Tibial nerve (tissue), 4 donors: ENCODE data around the gene ADGRL1. TPM values are rescaled to one million over a fixed set of nuclear protein-coding genes. Genes with fewer than 3 reads are reported as not detected.

Experiments used
- DNase-seq, 2 donors: peaks; one replicate each; pipeline ENCODE4 v3.0.0-alpha.2; 2019; ENCODE audit warnings: low spot score in 2 of 2
- H3K27ac ChIP-seq, 4 donors: fragments of 200-600 bp; sonication (generic) in 3 of 4; one replicate each; pipeline ENCODE4 v1.5.1; 2017 to 2019; ENCODE audit warnings: mild to moderate bottlenecking in 1 of 4
- H3K27me3 ChIP-seq, 2 donors: fragments of 200-600 bp; sonication (generic) in 1 of 2; one replicate each; pipeline versions ENCODE4 v1.5.1 to v1.6.0; 2017 to 2019
- H3K36me3 ChIP-seq, 3 donors: fragments of 200-600 bp; sonication (generic); one replicate each; pipeline ENCODE4 v1.5.1; 2018 to 2019
- H3K4me1 ChIP-seq, 4 donors: fragments of 200-600 bp; sonication (generic) in 3 of 4; one replicate each; pipeline ENCODE4 v1.5.1; 2017 to 2019
- H3K4me3 ChIP-seq, 4 donors: fragments of 200-600 bp; sonication (generic) in 3 of 4; one replicate each; pipeline ENCODE4 v1.5.1; 2017 to 2019; ENCODE audit warnings: mild to moderate bottlenecking in 1 of 4, moderate library complexity in 1 of 4
- H3K9me3 ChIP-seq, 4 donors: fragments of 200-600 bp; sonication (generic) in 3 of 4; one replicate each; pipeline ENCODE4 v1.5.1; 2017 to 2019
- EP300 ChIP-seq, 2 donors: sonication (generic); formaldehyde crosslinking; IDR thresholded peaks; one replicate each; pipeline ENCODE4 v1.6.1; 2017; ENCODE audit warnings: antibody characterized with exemption in 2 of 2, mild to moderate bottlenecking in 1 of 2
- POLR2A ChIP-seq, 2 donors: fragments of 450-650 bp; IDR thresholded peaks; one replicate each; pipeline ENCODE4 v1.6.1; 2017; ENCODE audit warnings: antibody characterized with exemption in 2 of 2, mild to moderate bottlenecking in 2 of 2, moderate library complexity in 2 of 2
- WGBS, 2 donors: methylation state at CpG; one replicate each; pipeline ENCODE4 v1.1.5; 2018; 5-methylcytosine and 5-hydroxymethylcytosine counted together
- total RNA-seq, 4 donors: library from RNA; depleted of rRNA; stranded (reverse); fragments of >200 nt; gene quantifications; one replicate each; pipeline ENCODE4 v1.1.0, GENCODE V29; 2016
- TF ChIP-seq, protein P1 (sequence below), 5 experiments: fragments of 200-600 bp in 3 of 5; fragments of 450-650 bp in 2 of 5; sonication (generic) in 3 of 5; IDR thresholded peaks; one replicate each; pipeline ENCODE4 v1.5.1; 2016 to 2019; ENCODE audit warnings: antibody characterized with exemption in 5 of 5, mild to moderate bottlenecking in 3 of 5, moderate library complexity in 2 of 5

ADGRL1 gene
- total RNA-seq, 4 donors from 2014 or later: 8.0 to 17.5 (median 11.2) TPM

DNA sequence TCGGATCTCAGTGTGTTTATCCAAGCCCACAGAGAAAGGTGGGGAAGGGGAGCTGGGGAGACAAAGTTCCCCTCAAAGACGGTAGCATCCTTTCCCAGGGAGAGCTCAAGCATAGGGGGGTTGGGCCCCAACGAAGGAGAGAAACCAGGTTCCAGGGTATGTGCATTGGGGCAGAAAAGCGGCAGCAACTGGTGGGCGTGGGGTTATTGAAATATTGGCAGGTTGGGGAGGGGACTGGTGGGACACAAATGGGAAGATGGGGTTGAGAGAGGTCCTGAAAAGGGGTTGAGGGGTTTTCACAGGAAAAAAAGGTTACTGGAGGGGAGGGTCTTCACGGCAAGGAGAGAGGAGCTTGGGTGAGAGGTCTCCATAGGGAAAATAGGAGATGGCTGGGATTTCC is 70.6 kb downstream of the ADGRL1 start:
- H3K27me3 ChIP-seq: no peaks in the 10 kb centered on the region
- H3K36me3 ChIP-seq: peaks cover 0 to 4% (median 0%) of the 10 kb centered on the region in 3 donors
- no peak for DNase-seq
- 40 to 48% methylated on average over 6 of the region's 6 CpGs for WGBS, 2 donors
- H3K9me3 ChIP-seq: no peaks in the 10 kb centered on the region
- TF ChIP-seq POLR2A (IDR thresholded peaks at IDR 0.05) (no peak), EP300 (IDR thresholded peaks at IDR 0.05) (no peak)
- TF ChIP-seq, protein P1, sequence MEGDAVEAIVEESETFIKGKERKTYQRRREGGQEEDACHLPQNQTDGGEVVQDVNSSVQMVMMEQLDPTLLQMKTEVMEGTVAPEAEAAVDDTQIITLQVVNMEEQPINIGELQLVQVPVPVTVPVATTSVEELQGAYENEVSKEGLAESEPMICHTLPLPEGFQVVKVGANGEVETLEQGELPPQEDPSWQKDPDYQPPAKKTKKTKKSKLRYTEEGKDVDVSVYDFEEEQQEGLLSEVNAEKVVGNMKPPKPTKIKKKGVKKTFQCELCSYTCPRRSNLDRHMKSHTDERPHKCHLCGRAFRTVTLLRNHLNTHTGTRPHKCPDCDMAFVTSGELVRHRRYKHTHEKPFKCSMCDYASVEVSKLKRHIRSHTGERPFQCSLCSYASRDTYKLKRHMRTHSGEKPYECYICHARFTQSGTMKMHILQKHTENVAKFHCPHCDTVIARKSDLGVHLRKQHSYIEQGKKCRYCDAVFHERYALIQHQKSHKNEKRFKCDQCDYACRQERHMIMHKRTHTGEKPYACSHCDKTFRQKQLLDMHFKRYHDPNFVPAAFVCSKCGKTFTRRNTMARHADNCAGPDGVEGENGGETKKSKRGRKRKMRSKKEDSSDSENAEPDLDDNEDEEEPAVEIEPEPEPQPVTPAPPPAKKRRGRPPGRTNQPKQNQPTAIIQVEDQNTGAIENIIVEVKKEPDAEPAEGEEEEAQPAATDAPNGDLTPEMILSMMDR (IDR thresholded peaks at IDR 0.05): no peak
- no peak overlapping the region for H3K27ac ChIP-seq
- H3K4me3 ChIP-seq: no peak overlapping the region
- H3K4me1 ChIP-seq: peaks cover 0 to 36% (median 19%) of the 10 kb centered on the region in 4 donors

DNA sequence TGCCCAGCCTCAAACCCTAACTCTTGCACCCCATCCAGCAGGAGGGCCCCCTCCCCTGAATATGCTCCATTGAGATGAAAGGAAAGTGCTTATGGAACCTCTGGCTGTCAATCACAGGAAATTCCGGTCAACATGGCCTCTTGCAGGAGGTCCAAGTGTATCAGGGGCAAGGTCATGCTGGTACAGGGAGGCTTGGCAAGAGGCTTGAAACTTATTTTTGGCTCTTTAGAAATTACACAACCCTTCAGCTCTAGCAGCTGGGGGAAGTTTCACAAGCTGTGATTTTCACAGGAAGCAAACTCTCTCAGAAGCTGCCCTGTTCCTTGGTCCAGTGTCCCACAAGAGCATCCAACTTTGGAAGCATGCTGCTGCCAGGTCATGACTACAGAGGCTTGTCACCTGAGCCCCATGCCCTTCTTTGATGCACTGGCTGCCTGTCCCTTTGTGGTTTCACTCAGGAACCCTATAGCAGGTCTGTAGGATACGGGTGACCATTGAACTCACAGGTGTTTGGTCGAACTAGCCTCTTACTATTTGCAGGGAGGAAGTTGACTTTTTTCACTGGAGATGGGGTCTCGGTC is 78.0 kb downstream of the ADGRL1 start:
- H3K27me3 ChIP-seq: no peaks in the 10 kb centered on the region
- no peak for DNase-seq
- peaks cover 0 to 13% (median 0%) of the 10 kb centered on the region in 4 donors for H3K4me1 ChIP-seq
- H3K4me3 ChIP-seq: no peak overlapping the region
- TF ChIP-seq EP300 (IDR thresholded peaks at IDR 0.05): peak in 1 of 2 donors; percentile 76
- TF ChIP-seq, protein P1 (IDR thresholded peaks at IDR 0.05): no peak
- H3K27ac ChIP-seq: no peak overlapping the region
- WGBS, 2 donors: 76 to 84% methylated on average over 3 to 4 of the region's 4 CpGs
- H3K36me3 ChIP-seq: no peaks in the 10 kb centered on the region
- no peaks in the 10 kb centered on the region for H3K9me3 ChIP-seq

DNA sequence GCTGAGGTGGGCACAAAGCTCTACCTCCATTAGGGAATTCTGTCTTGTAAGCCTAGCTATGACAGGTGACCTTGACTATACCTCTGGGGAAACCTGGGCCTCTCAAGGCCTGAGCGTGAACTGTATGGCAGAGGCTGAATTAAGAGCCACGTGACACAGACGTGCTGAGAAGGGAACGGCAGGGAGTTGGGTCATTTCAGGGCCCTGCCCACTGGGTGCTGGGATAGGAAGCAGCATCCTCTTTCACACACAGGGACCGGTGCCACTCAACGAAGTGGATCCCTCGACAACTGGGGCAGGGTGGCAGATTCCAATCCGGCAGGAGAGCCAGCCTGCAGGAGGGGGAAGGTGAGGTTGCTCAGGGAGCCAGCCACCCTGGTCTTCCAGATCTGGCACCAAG is 78.8 kb downstream of the ADGRL1 start:
- peaks cover 0 to 13% (median 0%) of the 10 kb centered on the region in 4 donors for H3K4me1 ChIP-seq
- no peak for DNase-seq
- no peak overlapping the region for H3K27ac ChIP-seq
- 79 to 94% methylated on average over 8 of the region's 8 CpGs for WGBS, 2 donors
- H3K27me3 ChIP-seq: no peaks in the 10 kb centered on the region
- TF ChIP-seq EP300 (IDR thresholded peaks at IDR 0.05) (no peak), POLR2A (IDR thresholded peaks at IDR 0.05) (no peak)
- TF ChIP-seq, protein P1 (IDR thresholded peaks at IDR 0.05): no peak
- H3K36me3 ChIP-seq: no peaks in the 10 kb centered on the region
- no peak overlapping the region for H3K4me3 ChIP-seq
- H3K9me3 ChIP-seq: no peaks in the 10 kb centered on the region

DNA sequence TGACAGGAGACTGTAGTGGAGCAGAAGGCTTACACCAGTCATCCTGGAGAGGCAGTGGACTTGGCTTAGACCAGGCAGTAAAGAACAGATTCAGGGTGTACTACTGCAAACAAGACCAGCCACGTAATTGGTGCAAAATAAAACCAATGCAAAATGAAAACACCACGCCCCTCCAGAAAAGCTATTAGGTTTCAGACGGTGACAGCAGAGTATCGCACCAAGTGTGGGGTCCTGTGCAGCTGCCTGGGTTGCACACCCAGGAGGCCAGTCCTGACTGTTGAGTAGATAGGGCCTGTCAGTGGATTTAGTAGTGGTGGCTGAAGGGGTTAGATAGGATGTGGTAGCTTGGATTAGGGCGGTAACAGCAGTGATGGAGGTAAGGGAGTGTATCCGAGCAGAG is 83.0 kb downstream of the ADGRL1 start:
- Histone ChIP-seq H3K36me3 (no peaks in the 10 kb centered on the region), H3K9me3 (no peaks in the 10 kb centered on the region), H3K4me1 (peaks cover 0 to 28% (median 14%) of the 10 kb centered on the region in 4 donors), H3K27me3 (no peaks in the 10 kb centered on the region), H3K27ac (no peak overlapping the region), H3K4me3 (no peak overlapping the region)
- TF ChIP-seq EP300 (IDR thresholded peaks at IDR 0.05): no peak
- no peak for TF ChIP-seq POLR2A (IDR thresholded peaks at IDR 0.05)
- TF ChIP-seq, protein P1 (IDR thresholded peaks at IDR 0.05): no peak
- no peak for DNase-seq
- 93 to 95% methylated on average over 6 of the region's 6 CpGs for WGBS, 2 donors

DNA sequence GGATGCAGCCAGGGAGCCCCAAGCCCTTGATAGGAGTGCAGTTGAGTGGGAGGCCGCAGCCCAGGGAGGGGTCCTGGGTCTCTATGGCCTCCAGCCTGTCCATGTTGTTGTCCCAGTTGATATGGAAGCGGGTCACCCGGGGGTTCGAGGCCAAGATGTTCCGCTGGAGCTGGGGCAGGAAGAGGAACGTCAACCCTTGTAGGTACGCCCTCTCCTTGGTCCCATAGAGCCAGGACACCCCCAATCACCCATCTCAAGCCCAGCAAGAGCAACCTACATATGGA is 85.5 kb downstream of the ADGRL1 start:
- Histone ChIP-seq H3K27me3 (no peaks in the 10 kb centered on the region), H3K4me1 (peaks cover 0 to 41% (median 28%) of the 10 kb centered on the region in 4 donors)
- WGBS, 2 donors: 93 to 100% methylated on average over 7 of the region's 7 CpGs

More for the DNA sequence above, 85.5 kb downstream of the ADGRL1 start:
- no peaks in the 10 kb centered on the region for H3K9me3 ChIP-seq
- no peak overlapping the region for H3K4me3 ChIP-seq
- H3K27ac ChIP-seq: peak overlapping the region in 3 of 4 donors; percentile 95 to 99 (median 99)
- no peak for DNase-seq
- TF ChIP-seq, protein P1 (IDR thresholded peaks at IDR 0.05): no peak
- TF ChIP-seq EP300 (IDR thresholded peaks at IDR 0.05) (no peak), POLR2A (IDR thresholded peaks at IDR 0.05) (no peak)
- no peaks in the 10 kb centered on the region for H3K36me3 ChIP-seq
